SHP77 (cell line): ENCODE data around the gene POLR2L.

Experiments
- DNase-seq, 2 experiments: peaks; one replicate each; lab custom pipeline; 2025; lab: John Stamatoyannopoulos, UW

The POLR2L gene

DNA sequence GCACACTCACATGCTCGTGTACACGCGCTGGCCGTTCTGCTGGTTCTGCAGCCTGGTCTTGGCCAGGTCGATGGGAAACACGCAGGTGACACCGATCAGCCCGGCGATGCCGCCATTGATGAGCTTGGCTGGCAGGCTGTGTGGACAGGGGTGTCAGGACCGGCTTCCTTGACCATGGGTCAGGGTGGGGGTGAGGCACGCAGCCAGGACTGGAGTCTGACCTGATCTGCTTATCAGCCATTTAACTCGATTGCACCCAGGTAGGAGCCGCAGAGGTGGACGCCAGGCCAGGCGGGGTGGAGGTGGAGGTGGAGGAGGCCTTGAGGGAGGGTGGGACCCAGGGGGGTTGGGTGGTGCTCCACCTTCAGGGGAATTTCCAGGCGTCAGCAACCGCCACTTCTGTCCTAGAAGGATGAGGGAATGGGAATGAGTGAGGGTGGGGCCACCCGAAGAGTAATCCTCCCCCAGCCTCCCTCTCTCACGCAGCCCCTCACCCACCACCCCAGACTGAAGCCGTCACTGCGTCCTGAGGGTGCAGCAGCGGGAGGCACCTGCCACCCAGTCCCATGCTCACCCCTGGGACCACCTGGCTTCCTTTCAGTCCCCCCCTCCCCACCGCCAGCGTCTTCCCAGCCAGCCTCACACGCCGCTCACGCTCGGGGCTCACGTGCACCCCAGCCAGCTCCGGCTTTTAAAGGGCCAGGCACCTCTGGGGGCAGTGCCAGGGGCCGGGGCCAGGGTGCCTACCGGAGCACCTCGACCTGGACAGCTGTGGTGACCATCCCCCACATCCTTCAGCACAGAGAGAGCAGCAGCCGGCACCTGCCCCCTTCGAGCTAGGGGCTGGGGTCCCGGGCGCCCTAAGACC is 47.3 kb downstream of the POLR2L start:
- DNase-seq, result no peak

DNA sequence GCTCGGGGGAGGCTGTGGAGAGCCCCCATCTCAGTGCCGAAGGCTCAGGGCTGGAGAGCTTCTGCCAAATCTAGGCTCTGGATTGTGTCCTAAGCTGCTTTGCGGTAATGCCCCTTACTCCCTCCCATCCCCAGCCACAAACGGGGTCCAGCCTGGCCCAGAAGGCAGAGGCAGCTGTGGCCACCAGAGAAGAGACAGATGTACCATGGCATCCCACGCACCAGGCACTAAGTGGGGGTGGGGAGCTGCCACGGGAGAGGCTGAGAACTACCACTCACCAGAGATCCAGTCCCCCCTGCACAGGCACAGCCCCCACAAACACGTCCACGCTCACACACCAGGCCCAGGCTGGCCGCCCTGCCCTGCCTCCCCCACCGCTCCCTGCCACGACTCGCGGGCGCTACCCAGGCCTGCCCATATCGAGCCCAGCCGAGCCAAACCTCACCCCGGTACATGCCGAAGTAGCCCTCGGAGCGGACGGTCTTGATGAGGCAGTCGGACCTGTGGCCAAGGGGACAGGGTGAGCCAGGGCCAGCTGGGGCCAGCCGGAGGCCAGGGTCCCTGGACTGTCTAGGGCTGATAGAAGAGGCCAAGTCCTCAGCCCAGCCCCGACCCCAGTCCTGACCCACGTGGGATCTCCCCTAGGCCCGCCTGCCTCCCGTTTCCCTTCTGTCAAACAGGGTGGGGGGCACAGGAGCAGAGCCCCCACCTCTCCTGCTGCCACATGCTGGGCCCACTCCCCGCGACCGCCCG is 48.1 kb downstream of the POLR2L start:
- DNase-seq, result no peak

DNA sequence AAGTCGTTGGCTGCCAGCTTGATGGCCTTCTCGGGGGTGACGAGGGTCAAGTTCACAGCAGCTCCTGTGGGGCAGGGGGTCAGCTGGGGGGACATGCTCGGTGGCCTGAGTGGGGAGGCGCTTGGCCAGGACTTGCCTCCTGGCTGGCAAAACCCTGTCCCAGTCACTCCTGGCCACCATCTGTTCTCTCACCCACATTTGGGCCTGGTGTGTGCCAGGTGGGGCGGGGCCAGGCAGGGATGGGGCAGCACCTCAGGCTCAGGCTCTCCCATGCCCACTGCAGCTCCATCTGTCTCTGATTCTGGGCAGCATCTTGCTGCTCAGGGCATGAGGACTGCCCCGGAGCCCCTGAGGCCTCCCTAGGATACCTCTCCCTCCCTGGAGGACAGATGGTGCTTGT is 48.8 kb downstream of the POLR2L start:
- DNase-seq, result no peak

DNA sequence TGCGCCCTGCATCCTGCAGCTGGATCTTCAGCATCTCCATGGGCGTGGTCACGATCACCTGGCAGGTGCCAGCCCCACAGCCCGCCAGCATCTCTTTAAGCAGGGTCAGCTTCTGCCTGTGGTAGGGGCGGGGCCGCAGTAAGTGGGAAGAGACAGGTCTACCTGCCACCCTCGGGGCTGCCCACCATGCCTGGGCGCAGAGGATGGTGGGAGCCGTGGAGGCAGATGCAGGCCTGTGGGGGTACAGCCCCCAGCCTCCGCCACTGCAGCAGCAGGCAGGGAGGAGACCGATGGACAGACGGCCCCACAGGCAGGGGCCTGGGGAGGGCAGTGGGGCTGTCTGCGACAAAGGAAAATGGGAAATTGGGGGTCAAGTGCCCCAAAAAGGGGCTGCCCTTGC is 49.5 kb downstream of the POLR2L start:
- DNase-seq, result no peak

DNA sequence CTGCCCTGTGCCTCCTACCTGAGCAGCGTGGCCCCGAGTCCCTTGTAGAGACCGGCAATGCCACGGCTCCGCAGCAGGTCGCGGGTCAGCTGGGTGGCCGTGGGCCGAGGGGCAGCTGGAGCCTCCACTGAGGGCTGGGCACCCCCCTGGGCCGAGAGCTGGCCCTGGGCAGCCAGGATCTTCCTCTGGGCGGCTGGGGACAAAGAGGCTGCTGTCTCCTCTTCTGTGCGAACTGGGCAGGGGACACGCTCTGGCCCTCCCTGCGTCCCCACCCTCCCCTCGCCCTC is 49.9 kb downstream of the POLR2L start:
- no peak for DNase-seq

DNA sequence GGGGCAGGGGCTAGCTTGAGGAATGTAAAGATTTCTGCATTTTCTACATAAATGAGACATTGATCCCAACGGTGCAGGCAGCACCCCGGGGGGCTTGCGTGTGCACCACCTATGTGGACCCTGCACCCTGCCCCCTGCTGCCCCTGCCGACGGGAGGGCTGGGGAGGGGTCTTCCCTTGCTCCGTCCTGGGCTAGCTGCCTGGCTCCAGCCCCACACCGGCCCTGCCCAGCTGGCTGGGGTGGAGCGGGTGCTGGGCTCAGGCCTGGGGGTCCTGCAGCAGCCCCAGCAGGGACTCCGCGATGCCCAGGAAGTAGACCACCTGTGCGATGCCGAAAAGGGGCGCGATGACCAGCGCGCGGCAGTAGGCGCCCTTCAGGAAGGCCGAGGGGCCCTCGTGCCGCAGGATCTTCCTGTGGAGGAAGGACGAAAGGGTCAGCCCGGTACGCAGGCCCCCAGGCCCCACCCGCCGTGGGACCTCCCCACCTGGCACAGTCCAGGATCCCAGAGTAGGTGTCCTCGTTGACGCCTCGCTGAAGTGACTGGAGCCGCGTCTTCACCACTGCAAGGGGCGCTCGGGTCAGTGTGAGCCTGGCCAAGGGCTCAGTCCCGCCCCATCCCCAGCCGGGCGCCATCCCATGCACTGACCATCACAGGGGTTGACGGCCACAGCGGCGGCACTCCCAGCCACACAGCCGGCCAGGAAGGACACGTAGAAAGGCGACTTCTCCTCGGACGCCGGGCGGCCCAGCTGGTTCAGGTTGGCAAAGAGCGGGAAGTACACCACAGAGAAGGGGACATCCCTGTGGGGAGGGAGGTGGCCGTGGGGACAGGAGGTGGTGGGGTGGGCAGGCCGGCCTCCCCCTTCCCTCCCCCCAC is 50.4 kb downstream of the POLR2L start:
- DNase-seq, result no peak

DNA sequence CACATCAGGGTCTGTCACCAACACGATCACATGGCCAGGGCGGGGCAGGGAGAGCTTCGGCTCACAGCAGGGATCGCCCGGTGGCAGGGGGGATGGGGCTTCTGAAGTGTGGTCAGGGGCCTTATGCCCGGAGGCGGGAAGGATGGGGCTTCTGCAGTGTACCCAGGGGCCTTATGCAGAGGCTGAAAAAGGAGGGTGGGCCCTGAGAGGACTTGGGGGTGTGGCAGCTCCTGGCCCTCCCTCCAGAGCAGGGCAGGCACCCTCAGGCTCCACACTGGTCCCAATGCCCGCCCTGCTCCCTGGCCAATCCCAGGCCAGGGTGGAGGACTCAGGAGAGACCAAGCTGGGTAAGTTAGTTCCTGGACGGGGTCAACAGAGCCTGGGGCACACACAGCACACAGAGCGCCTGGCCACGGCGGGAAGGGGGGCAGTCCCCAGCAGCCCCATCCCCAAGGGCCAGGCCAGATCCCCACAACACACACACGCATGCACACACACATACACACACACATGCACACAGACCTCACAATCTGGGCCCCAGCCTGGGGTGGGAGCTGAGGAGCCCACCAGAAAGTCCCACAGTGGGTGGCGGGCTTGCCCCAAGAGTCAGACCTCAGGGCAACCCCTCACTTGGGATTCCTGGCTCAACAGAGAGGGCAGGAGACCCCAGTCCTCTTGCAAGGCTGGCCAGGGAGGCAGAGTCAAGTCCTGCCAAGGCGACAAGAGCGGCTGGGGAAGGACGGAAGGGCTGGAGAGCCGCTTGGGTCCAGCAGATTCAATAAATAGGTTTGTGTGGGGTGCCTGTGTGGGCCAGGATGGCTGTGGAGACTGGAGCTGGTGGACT is 51.4 kb downstream of the POLR2L start:
- DNase-seq, result no peak

DNA sequence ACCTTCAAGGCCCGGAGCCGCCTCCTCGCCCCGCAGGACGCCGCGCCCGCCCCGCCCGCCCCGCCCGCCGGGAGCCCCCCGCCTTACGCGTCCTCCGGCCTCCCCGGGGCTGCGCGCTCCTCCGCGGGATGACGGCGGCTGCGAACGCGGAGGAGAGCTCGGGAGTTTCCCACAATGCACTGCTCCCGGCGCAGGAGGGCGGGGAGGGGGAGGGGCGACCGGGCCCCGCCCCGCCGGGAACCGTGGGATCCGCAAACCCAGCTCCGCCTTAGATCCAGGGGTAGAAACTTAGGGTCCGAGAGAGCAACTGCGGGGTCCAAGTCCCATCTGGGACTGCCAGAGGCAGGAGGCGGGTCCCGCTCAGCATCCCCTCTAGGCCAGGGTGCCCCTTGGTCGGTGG is 52.4 kb downstream of the POLR2L start, which contains the start of gene CEND1:
Gene CEND1, minus strand, starts transcription at position 148 of the 400 bp plus-strand sequence. CDS start 1,514 bp downstream, outside the sequence.
- no peak for DNase-seq
